ENCODE measurements around the gene HOXC9.

DNA sequence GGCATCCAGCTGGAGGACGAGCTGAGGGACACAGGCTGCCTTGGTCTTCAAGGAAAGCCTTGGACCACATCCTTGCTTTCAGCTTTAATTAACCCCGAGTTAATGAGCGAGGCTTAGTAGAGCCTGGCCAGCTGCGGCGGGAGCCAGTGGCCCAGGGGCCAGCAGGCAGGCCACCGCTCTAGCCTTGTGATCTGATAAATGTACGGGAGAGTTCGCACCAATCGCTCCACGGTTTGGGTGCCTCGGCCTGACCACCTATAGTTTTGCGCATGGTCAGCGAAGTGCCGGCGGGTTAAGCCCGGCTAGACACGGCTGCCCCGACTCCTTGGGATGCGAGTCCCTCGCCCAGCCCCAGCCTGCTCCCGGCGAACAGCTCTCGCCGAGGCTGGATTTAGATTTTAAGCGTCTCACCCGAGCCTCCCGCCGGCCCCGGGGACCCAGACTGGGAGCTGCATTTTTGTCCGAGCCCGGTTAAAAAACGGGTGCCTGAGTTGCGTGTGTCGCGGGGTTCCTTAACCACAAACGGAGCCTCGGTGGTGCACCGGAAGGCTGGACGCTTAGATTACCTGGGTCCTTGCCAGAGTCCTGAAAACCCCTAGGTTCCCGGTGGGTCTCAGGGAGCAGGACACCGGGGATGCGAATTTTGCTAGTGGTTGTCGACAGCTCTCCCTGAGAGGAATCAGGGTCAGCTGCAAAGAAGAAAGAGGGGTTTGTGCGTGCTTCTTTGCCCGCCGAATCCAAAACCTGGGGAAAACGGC is 48.2 kb upstream of the HOXC9 start:
- TF ChIP-seq POLR2A (IDR thresholded peaks at IDR 0.05; ENCODE audit: low read length) (no peak), GATA1 (IDR thresholded peaks at IDR 0.05; ENCODE audit: low read depth, low read length) (no peak)
